ENCODE measurements around the gene MPST.
A peak's percentile ranks its signal among the peaks of the same experiment; 100 is the strongest.
"Not testable (repeated sequence)": the region's sequence is repeated elsewhere in the genome, so short reads cannot be mapped to it uniquely, and the experiment has no call there.

Gene MPST

GRCh38 chr22:37062702-37063381 is 43.3 kb downstream of the MPST start:
- peak; percentile 44 for DNase-seq (ENCODE audit: low spot score)

GRCh38 chr22:37063431-37064420 is 44.2 kb downstream of the MPST start:
- DNase-seq (ENCODE audit: low spot score), result no peak

DNA sequence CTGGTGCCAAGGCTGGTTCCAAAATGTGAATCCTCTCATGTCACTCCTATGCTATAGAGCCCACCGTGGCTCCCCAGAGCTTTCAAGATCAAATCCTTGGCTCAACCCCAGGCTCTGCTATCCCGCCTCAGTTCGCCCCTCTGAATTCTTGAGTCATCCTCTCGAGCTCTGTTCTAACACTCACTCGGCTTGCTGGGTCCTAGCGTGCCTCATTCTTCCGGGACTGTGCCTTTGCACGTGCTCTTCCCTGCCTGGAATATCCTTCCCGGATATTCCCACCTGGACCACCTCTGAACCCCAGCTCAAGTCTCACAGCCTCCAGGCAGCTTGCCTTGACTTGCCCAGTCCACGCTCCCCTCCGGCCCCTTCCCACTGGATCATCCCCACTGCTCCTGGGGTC is 45.0 kb downstream of the MPST start:
- no peak for DNase-seq (ENCODE audit: low spot score)

DNA sequence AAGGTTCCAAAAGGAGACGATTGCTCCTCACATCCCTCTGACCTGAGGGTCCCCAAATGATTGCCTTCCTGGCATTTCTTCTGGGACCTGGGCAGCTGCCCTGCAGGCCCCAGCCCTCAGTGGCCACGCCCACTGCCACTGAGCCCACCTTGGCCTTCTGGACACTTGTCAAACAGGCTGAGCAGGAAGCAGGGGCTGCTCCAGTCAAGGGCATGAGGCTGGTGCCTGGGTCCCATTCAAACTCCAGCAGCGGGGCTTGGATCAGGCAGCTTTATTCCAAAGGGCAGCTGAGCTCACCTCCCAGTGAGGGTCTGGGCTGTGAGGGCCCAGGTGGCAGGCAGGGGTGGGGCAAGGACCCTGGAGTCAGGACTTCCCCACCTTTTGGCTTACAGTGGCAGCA is 45.6 kb downstream of the MPST start:
- no peak for DNase-seq (ENCODE audit: low spot score)

DNA sequence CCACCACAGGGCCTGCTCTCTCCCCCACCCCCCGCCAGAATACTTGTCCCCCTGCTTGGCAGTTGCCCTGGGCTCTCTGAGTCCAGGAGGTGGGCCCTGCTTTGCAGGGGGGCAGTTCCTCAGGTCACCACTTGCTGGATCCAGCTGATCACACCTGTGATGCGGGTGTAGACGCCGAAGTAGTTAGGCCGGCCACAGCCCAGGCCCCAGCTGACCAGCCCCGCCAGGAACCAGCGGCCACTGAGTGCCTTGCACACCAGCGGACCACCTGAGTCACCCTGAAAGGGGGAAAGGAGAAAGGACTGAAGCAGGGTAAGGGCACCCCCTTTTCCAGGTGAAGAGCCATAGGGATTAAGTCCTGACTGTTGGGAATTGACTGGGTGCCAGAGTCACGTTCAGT is 46.4 kb downstream of the MPST start:
- DNase-seq (ENCODE audit: low spot score), result no peak

GRCh38 chr22:37067428-37067827 is 47.9 kb downstream of the MPST start:
- no peak for DNase-seq (ENCODE audit: low spot score)

DNA sequence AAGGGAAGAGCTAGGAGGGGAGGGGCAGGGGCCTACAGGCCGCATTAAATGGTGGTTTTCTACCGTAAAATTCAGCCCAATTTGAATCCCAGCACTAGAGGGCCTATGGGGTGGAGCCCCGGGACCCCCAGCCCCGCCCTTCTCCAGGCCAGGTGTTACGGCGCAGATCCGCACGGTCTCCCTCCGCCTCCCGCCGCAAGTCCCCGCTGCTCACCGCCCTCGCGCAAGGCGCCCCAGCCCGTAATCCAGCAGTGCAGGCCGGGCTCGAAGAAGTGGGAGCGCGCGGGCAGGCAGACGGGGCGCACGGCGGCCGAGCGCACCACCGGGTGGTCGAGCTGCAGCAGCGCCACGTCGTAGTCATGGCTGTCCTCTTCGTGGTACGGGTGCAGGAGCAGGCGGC is 49.3 kb downstream of the MPST start:
- peak; percentile 86 for DNase-seq (ENCODE audit: low spot score)

DNA sequence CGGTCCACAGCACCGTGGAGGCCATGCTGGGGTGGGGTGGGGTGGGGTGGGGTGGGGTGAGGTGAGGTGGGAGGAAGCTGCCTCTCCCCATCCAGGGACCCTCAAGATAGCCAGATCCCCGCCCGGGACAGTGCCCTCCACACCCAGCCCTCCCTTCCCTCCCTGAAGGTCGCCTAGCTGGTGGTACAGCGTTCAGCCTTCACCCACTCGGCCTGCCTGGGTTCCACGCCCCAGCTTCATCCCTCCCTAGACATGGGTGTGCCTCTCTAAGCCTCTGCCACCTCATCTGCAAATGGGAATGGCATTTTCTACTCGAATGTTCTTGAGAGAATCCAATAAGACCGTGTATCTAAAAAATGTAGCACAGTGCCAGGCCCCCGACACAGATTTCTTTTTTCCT is 49.8 kb downstream of the MPST start:
- DNase-seq (ENCODE audit: low spot score), result no peak

DNA sequence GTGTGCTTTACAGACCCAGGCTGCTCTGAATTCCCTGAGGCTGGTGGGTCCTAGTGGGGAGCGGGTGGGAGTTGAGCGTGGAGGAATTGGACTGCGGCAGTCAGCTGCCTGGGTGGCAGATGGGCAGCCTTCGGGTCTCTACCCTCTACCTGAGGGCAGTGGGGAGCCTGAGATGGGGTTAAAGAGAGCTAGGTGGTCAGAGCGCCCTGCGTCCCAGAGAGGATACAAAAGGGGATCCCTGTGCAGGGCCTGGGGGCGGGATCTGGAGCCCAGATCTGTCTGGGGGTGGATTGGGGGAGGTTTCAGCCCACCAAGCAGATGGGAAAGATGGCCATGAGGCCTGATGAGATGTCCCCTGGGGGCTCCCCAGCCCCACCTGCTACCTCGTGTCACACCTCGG is 50.2 kb downstream of the MPST start:
- no peak for DNase-seq (ENCODE audit: low spot score)

DNA sequence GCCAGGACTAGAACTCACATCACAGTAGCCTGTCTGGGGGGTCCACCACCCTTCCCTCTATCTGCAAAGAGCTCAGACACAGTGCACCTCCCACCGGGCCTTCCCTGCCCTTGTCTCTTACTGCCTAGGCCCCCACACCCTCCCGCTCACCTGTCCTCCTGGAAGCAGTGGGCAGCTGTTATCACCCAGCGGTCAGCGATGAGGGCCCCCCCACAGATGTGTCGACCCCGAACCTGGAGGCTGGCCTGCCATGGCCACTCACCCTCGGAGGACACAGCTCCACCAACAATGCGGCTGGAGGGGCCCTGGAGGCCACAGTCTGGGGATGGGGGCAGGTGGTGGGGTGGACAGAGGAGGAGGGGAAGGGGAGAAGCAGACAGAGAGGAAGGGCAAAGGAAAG is 50.8 kb downstream of the MPST start:
- DNase-seq (ENCODE audit: low spot score), result no peak

GRCh38 chr22:37070744-37071143 is 51.2 kb downstream of the MPST start:
- DNase-seq (ENCODE audit: low spot score), result no peak

DNA sequence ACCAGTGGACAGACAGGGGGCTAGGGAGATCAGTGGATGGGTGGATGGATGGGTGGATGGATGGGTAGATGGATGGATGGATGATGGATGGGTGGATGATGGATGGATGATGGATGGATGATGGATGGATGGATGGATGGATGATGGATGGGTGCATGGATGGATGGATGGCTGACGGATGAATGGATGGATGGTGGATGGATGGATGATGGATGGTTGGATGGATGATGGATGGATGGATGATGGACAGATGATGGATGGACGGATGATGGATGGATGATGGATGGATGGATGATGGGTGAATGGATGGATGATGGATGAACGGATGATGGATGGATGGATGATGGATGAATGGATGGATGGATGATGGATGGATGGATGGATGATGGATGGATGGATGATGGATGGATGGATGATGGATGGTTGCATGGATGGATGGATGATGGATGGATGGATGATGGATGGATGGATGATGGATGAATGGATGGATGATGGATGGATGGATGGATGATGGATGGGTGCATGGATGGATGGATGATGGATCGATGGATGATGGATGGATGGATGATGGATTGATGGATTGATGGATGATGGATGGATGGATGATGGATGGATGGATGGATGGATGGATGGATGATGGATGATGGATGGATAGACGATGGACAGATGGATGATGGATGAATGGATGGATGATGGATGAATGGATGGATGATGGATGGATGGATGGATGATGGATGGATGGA is 52.5 kb downstream of the MPST start:
- DNase-seq (ENCODE audit: low spot score), result not testable (repeated sequence)

DNA sequence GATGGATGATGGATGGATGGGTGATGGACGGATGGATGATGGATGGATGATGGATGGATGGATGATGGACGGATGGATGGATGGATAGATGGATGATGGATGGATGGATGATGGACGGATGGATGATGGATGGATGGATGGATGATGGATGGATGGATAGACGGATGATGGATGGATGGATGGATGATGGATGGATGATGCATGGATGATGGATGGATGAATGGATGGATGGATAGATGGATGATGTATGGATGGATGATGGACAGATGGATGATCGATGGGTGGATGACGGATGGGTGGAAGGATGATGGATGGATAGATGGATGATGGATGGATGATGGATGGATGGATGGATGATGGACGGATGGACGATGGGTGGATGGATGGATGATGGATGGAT is 53.1 kb downstream of the MPST start:
- no peak for DNase-seq (ENCODE audit: low spot score)

- no peak for DNase-seq (ENCODE audit: low spot score)
Observed at GRCh38 chr22:37074537-37074936, 55.0 kb downstream of the MPST start.

DNA sequence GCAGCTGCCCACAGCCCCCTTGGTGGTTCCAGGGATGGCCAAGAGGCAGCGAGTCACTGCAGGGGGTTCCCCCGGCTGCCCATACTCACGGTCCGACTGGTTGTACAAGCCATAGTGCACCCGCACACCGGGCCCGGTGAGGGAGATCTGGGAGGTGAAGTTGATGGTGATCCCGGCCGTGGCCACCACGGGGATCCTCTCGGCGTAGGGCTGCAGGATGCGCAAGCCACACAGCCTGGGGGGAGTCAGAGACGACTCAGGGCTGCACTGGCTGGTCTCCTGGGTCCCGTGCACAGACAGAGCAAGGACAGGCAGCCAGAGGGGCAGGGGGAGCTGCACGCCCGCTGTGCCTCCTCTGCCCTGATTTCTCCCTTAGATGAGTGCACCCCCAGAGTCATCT is 55.5 kb downstream of the MPST start:
- DNase-seq (ENCODE audit: low spot score), result no peak

DNA sequence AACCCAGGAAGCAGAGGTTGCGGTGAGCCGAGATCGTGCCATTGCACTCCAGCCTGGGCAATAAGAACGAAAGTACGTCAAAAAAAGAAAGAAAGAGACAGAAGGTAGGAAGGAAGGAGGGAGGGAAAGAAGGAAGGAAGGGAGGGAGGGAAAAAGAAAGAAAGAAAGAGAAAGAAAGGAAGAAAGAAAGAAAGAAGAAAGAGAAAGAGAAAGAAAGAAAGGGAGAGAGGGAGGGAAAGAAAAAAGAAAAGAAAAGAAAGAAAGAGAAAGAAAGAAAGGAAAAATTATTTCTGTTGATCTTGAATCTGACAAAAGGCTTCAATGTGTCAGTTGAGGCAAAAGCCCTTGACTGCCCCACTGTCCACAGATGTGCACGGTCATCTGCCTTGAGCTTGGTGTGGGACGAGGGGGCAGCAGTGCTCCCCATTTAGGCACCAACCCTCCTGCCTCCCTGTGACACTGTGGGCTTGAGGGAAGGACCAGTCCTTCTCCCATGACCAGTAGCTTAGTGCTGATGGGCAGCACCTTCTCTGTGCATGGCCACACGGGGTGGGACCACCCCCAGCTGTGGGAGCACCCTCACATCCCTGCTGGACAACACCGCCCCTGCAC is 56.4 kb downstream of the MPST start:
- no peak for DNase-seq (ENCODE audit: low spot score)

GRCh38 chr22:37077802-37078448 is 58.4 kb downstream of the MPST start:
- peak; percentile 96 for DNase-seq (ENCODE audit: low spot score)

DNA sequence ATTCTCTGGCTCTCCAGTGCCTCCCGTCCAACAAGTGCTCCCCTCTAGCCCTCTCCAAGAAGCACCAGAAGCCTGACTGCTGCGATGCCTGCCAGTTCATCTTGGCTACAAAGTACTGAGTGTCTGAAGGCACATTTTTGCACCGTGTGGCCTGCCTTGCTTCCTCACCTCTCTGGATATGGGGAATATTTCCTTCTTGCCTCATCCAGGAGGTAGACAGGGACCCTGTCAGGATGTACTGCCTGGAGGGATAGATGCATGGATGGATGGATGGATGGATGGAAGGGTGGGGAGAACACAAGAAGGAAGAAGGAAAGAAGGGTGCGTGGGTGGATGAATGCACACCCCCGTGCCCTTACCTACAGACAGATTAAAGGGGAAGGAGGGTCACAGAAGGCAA is 59.6 kb downstream of the MPST start:
- DNase-seq (ENCODE audit: low spot score), result no peak

Measured in iPS-NIHi11 (cell line).